B cell (primary cell): ENCODE data around the gene COX6A2. TPM values are rescaled to one million over a fixed set of nuclear protein-coding genes. Genes with fewer than 3 reads are reported as not detected.

ENCODE experiments used
- ATAC-seq: fragments of 200-7000 bp; cut with Tn5 transposase; one replicate; pipeline ENCODE4 v1.10.0; 2021; ENCODE audit warnings: low read depth, mild to moderate bottlenecking, moderate number of reproducible peaks, moderate library complexity
- CTCF ChIA-PET: fragments of 350-600 bp; sonication (Branson Sonifier 250); formaldehyde crosslinking; loops from one replicate; lab custom pipeline; 2021; ENCODE audit warnings: antibody characterized with exemption, inconsistent platforms; lab: Charles Lee
- POLR2A ChIA-PET: fragments of 350-600 bp; sonication (Branson Sonifier 250); formaldehyde crosslinking; loops from one replicate; lab custom pipeline; 2021; ENCODE audit warnings: antibody characterized with exemption; lab: Charles Lee
- DNase-seq: peaks from one replicate; pipeline ENCODE4 v3.0.0; 2013
- H2AFZ ChIP-seq: 2 replicates; pipeline ENCODE4 v1.6.1; 2012; ENCODE audit warnings: mild to moderate bottlenecking, low read depth, low read length; ENCODE audit not compliant: insufficient read depth, poor library complexity, severe bottlenecking
- H3K27ac ChIP-seq, 2 donors: 1 replicate in 1 of 2; 2 replicates in 1 of 2; pipeline ENCODE4 v1.5.1; 2012 to 2013; ENCODE audit warnings: low read length in 2 of 2, mild to moderate bottlenecking in 2 of 2, moderate library complexity in 1 of 2
- H3K27me3 ChIP-seq, 4 experiments: fragments of 200-600 bp in 1 of 4; sonication (generic) in 1 of 4; replicated peaks in 1 of 4; 1 replicate in 2 of 4; 2 replicates in 2 of 4; pipeline versions ENCODE4 v1.6.1 to v1.7.0; 2013 to 2016; ENCODE audit warnings: low read length in 3 of 4, mild to moderate bottlenecking in 2 of 4, mixed read lengths in 1 of 4, moderate library complexity in 1 of 4; ENCODE audit not compliant: insufficient read depth in 4 of 4, control insufficient read depth in 3 of 4; ENCODE audit errors: control extremely low read depth in 1 of 4
- H3K36me3 ChIP-seq, 2 experiments: replicated peaks in 1 of 2; 1 replicate in 1 of 2; 2 replicates in 1 of 2; pipeline versions ENCODE4 v1.6.1 to v1.7.1; 2013; ENCODE audit warnings: low read length in 1 of 2; ENCODE audit not compliant: insufficient read depth in 2 of 2, control insufficient read depth in 1 of 2; ENCODE audit errors: control extremely low read depth in 1 of 2, extremely low read depth in 1 of 2
- H3K4me1 ChIP-seq, 2 donors: fragments of 200-600 bp in 1 of 2; sonication (generic) in 1 of 2; 1 replicate in 1 of 2; 2 replicates in 1 of 2; pipeline versions ENCODE4 v1.5.1 to v1.6.1; 2013 to 2017; ENCODE audit warnings: low read length in 2 of 2; ENCODE audit not compliant: control insufficient read depth in 2 of 2, insufficient read depth in 2 of 2
- H3K4me2 ChIP-seq: replicated peaks from 2 replicates; pipeline ENCODE3; 2012; ENCODE audit warnings: mild to moderate bottlenecking, low read depth, low read length; ENCODE audit not compliant: poor library complexity, severe bottlenecking
- H3K4me3 ChIP-seq, 5 experiments: fragments of 200-600 bp in 1 of 5; sonication (generic) in 1 of 5; 1 replicate in 3 of 5; 2 replicates in 2 of 5; pipeline versions ENCODE4 v1.5.1 to v1.7.0; 2011 to 2016; ENCODE audit warnings: low read length in 4 of 5, mild to moderate bottlenecking in 4 of 5, low read depth in 2 of 5, control low read depth in 1 of 5, moderate library complexity in 1 of 5; ENCODE audit not compliant: insufficient read depth in 1 of 5; ENCODE audit errors: control extremely low read depth in 1 of 5, extremely low read depth in 1 of 5
- H3K79me2 ChIP-seq: fragments of 200-600 bp; sonication (generic); one replicate; pipeline ENCODE4 v1.6.0; 2016; ENCODE audit warnings: low read length; ENCODE audit not compliant: control insufficient read depth, insufficient read depth
- H3K9ac ChIP-seq: fragments of 200-600 bp; sonication (generic); 2 replicates; pipeline ENCODE4 v1.6.1; 2017; ENCODE audit warnings: mild to moderate bottlenecking, low read length, moderate library complexity
- H3K9me3 ChIP-seq, 3 donors: one replicate each; pipeline versions ENCODE4 v1.6.1 to v1.7.1; 2013; ENCODE audit warnings: low read length in 2 of 3; ENCODE audit not compliant: control insufficient read depth in 2 of 3, insufficient read depth in 1 of 3; ENCODE audit errors: control extremely low read depth in 1 of 3
- H4K20me1 ChIP-seq: 2 replicates; pipeline ENCODE4 v1.6.0; 2012; ENCODE audit warnings: mild to moderate bottlenecking, low read length; ENCODE audit not compliant: insufficient read depth, control insufficient read depth, poor library complexity, severe bottlenecking
- H3K27ac Mint-ChIP-seq: one replicate; pipeline ENCODE4 v1.8.0; 2021; ENCODE audit warnings: mixed read lengths
- H3K27me3 Mint-ChIP-seq: one replicate; pipeline ENCODE4 v1.8.0; 2021; ENCODE audit warnings: mixed read lengths
- H3K4me1 Mint-ChIP-seq: one replicate; pipeline ENCODE4 v1.8.0; 2021; ENCODE audit warnings: mixed read lengths
- H3K4me3 Mint-ChIP-seq: one replicate; pipeline ENCODE4 v1.8.0; 2021; ENCODE audit warnings: mixed read lengths
- H3K9me3 Mint-ChIP-seq: one replicate; pipeline ENCODE4 v1.8.0; 2022; ENCODE audit warnings: mixed read lengths; ENCODE audit not compliant: insufficient read depth
- EZH2 ChIP-seq: IDR thresholded peaks from 2 replicates; pipeline ENCODE4 v1.6.1; 2012; ENCODE audit warnings: borderline replicate concordance, low read depth, mild to moderate bottlenecking, moderate library complexity, low read length; ENCODE audit not compliant: insufficient read depth, poor library complexity, severe bottlenecking
- WGBS: methylation state at CpG from one replicate; pipeline ENCODE4 v1.1.5; 2013; ENCODE audit warnings: missing lambda C conversion rate; ENCODE audit not compliant: insufficient coverage; 5-methylcytosine and 5-hydroxymethylcytosine counted together
- intact Hi-C: fragments of 100-400 bp; cut with micrococcal nuclease; formaldehyde crosslinking; loops from one replicate; pipeline ENCODE4 v1.10.0; 2022
- polyA plus RNA-seq: library from polyadenylated mRNA; depleted of rRNA; stranded (reverse); fragments of >200 nt; gene quantifications from 2 replicates; pipeline ENCODE4 v1.2.3, GENCODE V29; 2012
- total RNA-seq, 2 donors: library from RNA; stranded (reverse); fragments of 120-200 nt in 1 of 2; gene quantifications; 1 replicate in 1 of 2; 2 replicates in 1 of 2; pipeline versions ENCODE4 v1.2.3 to v1.2.4, GENCODE V29; 2013 to 2022
- TF ChIP-seq, protein P1 (sequence below): fragments of 200-600 bp; IDR thresholded peaks from one replicate; pipeline ENCODE4 v1.8.0; 2022; ENCODE audit warnings: antibody characterized with exemption, mild to moderate bottlenecking

The COX6A2 gene
- total and polyA plus RNA-seq, 2 donors (not counting 1 experiment from before 2014, with no cell fraction given): not detected

DNA sequence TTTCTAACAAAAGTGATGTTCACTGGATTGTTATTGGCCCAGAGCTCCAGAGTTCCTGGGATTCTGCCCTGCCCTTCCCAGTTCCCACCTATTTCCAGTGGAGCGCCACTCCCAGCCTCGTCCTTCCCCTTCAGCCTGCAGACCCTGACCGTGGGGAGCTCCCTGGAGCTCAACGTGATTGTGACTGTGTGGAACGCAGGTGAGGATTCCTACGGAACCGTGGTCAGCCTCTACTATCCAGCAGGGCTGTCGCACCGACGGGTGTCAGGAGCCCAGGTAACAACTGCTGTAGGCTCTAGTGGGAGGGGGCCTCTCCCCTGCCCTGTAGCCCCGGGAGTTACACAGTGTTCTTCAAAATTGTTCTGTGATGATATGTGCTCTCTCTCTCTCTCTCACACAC, 11.8 kb downstream of the COX6A2 start:
- no peak overlapping the region for H3K27ac Mint-ChIP-seq

DNA sequence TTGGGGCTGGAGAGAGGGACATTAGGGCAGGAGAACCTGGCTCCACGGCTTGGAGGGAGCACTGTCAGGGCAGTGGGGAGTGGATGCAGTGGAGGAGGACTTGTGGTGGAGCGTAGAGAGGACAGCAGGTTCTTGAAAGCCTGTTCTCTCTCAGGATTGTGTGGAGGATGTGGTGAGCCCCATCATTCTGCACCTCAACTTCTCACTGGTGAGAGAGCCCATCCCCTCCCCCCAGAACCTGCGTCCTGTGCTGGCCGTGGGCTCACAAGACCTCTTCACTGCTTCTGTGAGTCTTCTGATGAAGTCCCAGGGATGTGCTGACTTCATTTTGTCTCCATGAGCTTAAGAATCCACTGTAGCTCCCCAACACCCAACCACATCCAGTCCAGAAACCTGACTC, 13.5 kb downstream of the COX6A2 start:
- Histone ChIP-seq H3K4me2 (no peak overlapping the region), H2AFZ (no peak overlapping the region), H3K4me1 (peaks cover 0 to 5% of the 10 kb centered on the region in 2 donors), H3K9ac (no peak overlapping the region), H3K27me3 (peaks cover 0 to 3% (median 0%) of the 10 kb centered on the region in 4 experiments), H3K27ac (no peak overlapping the region), H4K20me1 (no peaks in the 10 kb centered on the region), H3K36me3 (no peaks in the 10 kb centered on the region), H3K9me3 (peaks cover 0 to 9% (median 0%) of the 10 kb centered on the region in 3 donors), H3K4me3 (no peak overlapping the region), H3K79me2 (no peaks in the 10 kb centered on the region)
- no peak for DNase-seq
- ATAC-seq: no peak
- POLR2A ChIA-PET: no interaction called here
- TF ChIP-seq EZH2: no peak
- TF ChIP-seq, protein P1, sequence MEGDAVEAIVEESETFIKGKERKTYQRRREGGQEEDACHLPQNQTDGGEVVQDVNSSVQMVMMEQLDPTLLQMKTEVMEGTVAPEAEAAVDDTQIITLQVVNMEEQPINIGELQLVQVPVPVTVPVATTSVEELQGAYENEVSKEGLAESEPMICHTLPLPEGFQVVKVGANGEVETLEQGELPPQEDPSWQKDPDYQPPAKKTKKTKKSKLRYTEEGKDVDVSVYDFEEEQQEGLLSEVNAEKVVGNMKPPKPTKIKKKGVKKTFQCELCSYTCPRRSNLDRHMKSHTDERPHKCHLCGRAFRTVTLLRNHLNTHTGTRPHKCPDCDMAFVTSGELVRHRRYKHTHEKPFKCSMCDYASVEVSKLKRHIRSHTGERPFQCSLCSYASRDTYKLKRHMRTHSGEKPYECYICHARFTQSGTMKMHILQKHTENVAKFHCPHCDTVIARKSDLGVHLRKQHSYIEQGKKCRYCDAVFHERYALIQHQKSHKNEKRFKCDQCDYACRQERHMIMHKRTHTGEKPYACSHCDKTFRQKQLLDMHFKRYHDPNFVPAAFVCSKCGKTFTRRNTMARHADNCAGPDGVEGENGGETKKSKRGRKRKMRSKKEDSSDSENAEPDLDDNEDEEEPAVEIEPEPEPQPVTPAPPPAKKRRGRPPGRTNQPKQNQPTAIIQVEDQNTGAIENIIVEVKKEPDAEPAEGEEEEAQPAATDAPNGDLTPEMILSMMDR: no peak
- intact Hi-C loops: no loop called here
- Mint-ChIP-seq H3K27me3 (peaks cover 21% of the 10 kb centered on the region), H3K27ac (no peak overlapping the region), H3K4me1 (peaks cover 17% of the 10 kb centered on the region), H3K9me3 (no peaks in the 10 kb centered on the region), H3K4me3 (no peak overlapping the region)
- 81% methylated on average over 3 of the region's 4 CpGs for WGBS
- CTCF ChIA-PET: no interaction called here

More for the DNA sequence above, 11.8 kb downstream of the COX6A2 start:
- peaks cover 17% of the 10 kb centered on the region for H3K4me1 Mint-ChIP-seq
- peaks cover 21% of the 10 kb centered on the region for H3K27me3 Mint-ChIP-seq
- H2AFZ ChIP-seq: no peak overlapping the region
- peaks cover 0 to 9% (median 0%) of the 10 kb centered on the region in 3 donors for H3K9me3 ChIP-seq
- H3K79me2 ChIP-seq: no peaks in the 10 kb centered on the region
- H3K9me3 Mint-ChIP-seq: no peaks in the 10 kb centered on the region
- H3K4me1 ChIP-seq: peaks cover 0 to 5% of the 10 kb centered on the region in 2 donors
- no peak overlapping the region for H3K4me3 Mint-ChIP-seq
- no peak overlapping the region for H3K27ac ChIP-seq
- ChIA-PET POLR2A (no interaction called here), CTCF (no interaction called here)
- no peaks in the 10 kb centered on the region for H3K36me3 ChIP-seq
- H3K9ac ChIP-seq: no peak overlapping the region
- 92% methylated on average over 7 of the region's 11 CpGs for WGBS
- ATAC-seq: no peak
- no peak for TF ChIP-seq EZH2
- TF ChIP-seq, protein P1: no peak
- H3K4me3 ChIP-seq: no peak overlapping the region
- intact Hi-C loops: no loop called here
- peaks cover 0 to 3% (median 0%) of the 10 kb centered on the region in 4 experiments for H3K27me3 ChIP-seq
- no peak for DNase-seq
- H4K20me1 ChIP-seq: no peaks in the 10 kb centered on the region
- H3K4me2 ChIP-seq: no peak overlapping the region
